GM19467 (cell line): ENCODE measurements around the gene TRPM3.

Source experiments
- ATAC-seq: cut with Tn5 transposase; IDR thresholded peaks from one replicate; pipeline ENCODE4 v1.9.1; 2021; ENCODE audit warnings: mild to moderate bottlenecking, moderate library complexity; ENCODE audit not compliant: unreplicated experiment

TRPM3 gene

GRCh38 chr9:71105192-71105591 is 16.2 kb downstream of the TRPM3 start:
- ATAC-seq = no peak

GRCh38 chr9:71098801-71099200 is 22.6 kb downstream of the TRPM3 start:
- no peak for ATAC-seq

- no peak for ATAC-seq
These were observed 23.8 kb downstream of the TRPM3 start for GRCh38 chr9:71097671-71098070.

GRCh38 chr9:71096421-71097108 is 24.9 kb downstream of the TRPM3 start:
- no peak for ATAC-seq

GRCh38 chr9:71094708-71095251 is 26.6 kb downstream of the TRPM3 start:
- ATAC-seq = no peak

- ATAC-seq = no peak
These were observed 30.5 kb downstream of the TRPM3 start for GRCh38 chr9:71090896-71091295.

GRCh38 chr9:71079451-71079850 is 42.0 kb downstream of the TRPM3 start:
- no peak for ATAC-seq

GRCh38 chr9:71076096-71076495 is 45.3 kb downstream of the TRPM3 start:
- ATAC-seq = no peak

GRCh38 chr9:71073494-71073893 is 47.9 kb downstream of the TRPM3 start:
- no peak for ATAC-seq

- no peak for ATAC-seq
These were observed 48.8 kb downstream of the TRPM3 start for GRCh38 chr9:71072587-71072986.

- ATAC-seq = no peak
These were observed 49.8 kb downstream of the TRPM3 start for GRCh38 chr9:71071633-71072032.

- ATAC-seq = no peak
These were observed 62.8 kb downstream of the TRPM3 start for GRCh38 chr9:71058660-71059059.

- no peak for ATAC-seq
These were observed 69.1 kb downstream of the TRPM3 start for GRCh38 chr9:71052287-71052686.

- ATAC-seq = no peak
These were observed 73.1 kb downstream of the TRPM3 start for GRCh38 chr9:71048280-71048679.

GRCh38 chr9:71042448-71042990 is 78.9 kb downstream of the TRPM3 start:
- ATAC-seq = no peak

GRCh38 chr9:71037521-71037920 is 83.9 kb downstream of the TRPM3 start:
- ATAC-seq = no peak

- ATAC-seq = no peak
These were observed 84.9 kb downstream of the TRPM3 start for GRCh38 chr9:71036501-71036900.

GRCh38 chr9:71032779-71033178 is 88.6 kb downstream of the TRPM3 start:
- ATAC-seq = no peak

GRCh38 chr9:71025728-71026127 is 95.7 kb downstream of the TRPM3 start:
- no peak for ATAC-seq

- no peak for ATAC-seq
These were observed 96.2 kb downstream of the TRPM3 start for GRCh38 chr9:71025201-71025600.

- no peak for ATAC-seq
These were observed 111.2 kb downstream of the TRPM3 start for GRCh38 chr9:71010258-71010657.

- ATAC-seq = no peak
These were observed 116.0 kb downstream of the TRPM3 start for GRCh38 chr9:71005456-71005855.

GRCh38 chr9:71004196-71004595 is 117.2 kb downstream of the TRPM3 start:
- ATAC-seq = no peak
